ENCODE measurements around the gene ARRDC1.

ARRDC1 gene

DNA sequence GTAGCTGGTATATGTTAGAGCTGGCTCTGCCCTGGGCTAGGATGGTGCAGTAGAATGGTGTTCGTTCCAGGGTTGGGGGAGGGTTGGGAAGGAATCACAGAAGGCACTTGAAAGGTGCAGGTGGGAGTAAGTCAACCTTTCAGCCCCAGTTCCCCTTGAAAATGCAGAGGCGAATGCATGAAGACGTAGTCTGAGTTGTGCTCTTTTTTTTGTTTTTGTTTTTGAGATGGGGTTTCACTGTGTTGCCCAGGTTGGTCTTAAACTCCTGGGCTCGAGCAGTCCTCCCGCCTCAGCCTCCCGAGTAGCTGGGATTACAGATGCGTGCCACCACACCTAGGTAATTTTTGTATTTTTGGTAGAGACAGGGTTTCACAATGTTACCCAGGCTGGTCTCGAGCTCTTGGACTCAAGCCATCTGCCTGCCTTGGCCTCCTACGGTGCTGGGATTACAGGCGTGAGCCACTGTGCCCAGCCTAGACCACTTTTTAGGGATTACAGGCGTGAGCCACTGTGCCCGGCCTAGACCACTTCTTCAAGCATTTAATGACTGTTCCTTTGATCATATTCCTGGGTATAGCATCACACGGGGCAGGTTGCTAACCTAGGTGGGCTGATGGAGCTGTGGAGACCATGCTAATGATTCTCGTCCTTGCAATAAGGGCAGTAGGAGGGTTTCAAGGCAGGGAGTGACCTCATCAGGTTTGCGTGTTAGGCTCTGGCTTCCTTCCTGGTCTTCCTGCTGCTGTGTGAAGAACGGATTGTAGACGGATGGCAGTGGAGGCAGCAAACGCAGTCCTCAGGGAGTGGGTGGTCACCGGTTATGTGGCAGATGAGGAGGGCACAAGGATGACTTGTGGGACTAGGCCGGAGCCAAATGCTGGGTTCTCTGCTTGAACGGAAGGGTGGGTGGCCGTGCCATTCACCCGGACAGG is 27.0 kb downstream of the ARRDC1 start:
- peaks cover 64% of the 10 kb centered on the region for H3K4me1 Mint-ChIP-seq (ENCODE audit: low read depth)
- H3K4me3 Mint-ChIP-seq, result peak overlapping the region; percentile 4
- H3K9me3 Mint-ChIP-seq (ENCODE audit: low read depth), result no peaks in the 10 kb centered on the region
- H3K27me3 Mint-ChIP-seq, result no peaks in the 10 kb centered on the region
- H3K36me3 Mint-ChIP-seq, result peaks cover 3% of the 10 kb centered on the region
- H3K27ac Mint-ChIP-seq, result peak overlapping the region; percentile 61

- Mint-ChIP-seq H3K4me3 (no peak overlapping the region), H3K27ac (peak overlapping the region; percentile 35)
These were observed 28.5 kb downstream of the ARRDC1 start for GRCh38 chr9:137634016-137634415.

DNA sequence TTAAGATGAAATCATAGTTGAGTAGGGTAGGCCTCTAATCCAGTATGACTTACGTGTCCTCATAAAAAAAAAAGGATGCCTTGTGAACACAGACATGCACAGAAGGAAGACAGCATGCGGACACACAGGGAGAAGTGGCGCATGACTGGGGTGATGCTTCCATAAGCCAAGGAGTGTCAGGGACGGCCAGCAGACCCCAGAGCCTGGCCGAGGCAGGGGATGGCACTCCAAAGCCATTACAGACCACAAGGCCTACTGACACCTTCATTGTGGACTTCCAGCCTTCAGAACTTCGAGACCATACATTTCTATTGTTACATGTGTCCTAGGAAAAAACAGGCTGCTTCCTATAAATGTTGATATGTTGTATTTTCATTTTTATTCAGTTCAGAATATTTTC is 33.2 kb downstream of the ARRDC1 start:
- H3K27ac Mint-ChIP-seq, result peak overlapping the region; percentile 89
- H3K9me3 Mint-ChIP-seq (ENCODE audit: low read depth), result no peaks in the 10 kb centered on the region
- peak overlapping the region; percentile 85 for H3K4me3 Mint-ChIP-seq
- H3K27me3 Mint-ChIP-seq, result no peaks in the 10 kb centered on the region
- H3K36me3 Mint-ChIP-seq, result peaks cover 13% of the 10 kb centered on the region
- H3K4me1 Mint-ChIP-seq (ENCODE audit: low read depth), result peaks cover 55% of the 10 kb centered on the region

More at GRCh38 chr9:137634016-137634415, 28.5 kb downstream of the ARRDC1 start:
- peaks cover 3% of the 10 kb centered on the region for H3K36me3 Mint-ChIP-seq
- no peaks in the 10 kb centered on the region for H3K27me3 Mint-ChIP-seq
- H3K4me1 Mint-ChIP-seq (ENCODE audit: low read depth), result peaks cover 67% of the 10 kb centered on the region
- H3K9me3 Mint-ChIP-seq (ENCODE audit: low read depth), result no peaks in the 10 kb centered on the region

- H3K27me3 Mint-ChIP-seq, result no peaks in the 10 kb centered on the region
- peak overlapping the region; percentile 85 for H3K4me3 Mint-ChIP-seq
- H3K36me3 Mint-ChIP-seq, result peaks cover 13% of the 10 kb centered on the region
- H3K4me1 Mint-ChIP-seq (ENCODE audit: low read depth), result peaks cover 53% of the 10 kb centered on the region
- H3K9me3 Mint-ChIP-seq (ENCODE audit: low read depth), result no peaks in the 10 kb centered on the region
- peak overlapping the region; percentile 89 for H3K27ac Mint-ChIP-seq
These were observed 34.0 kb downstream of the ARRDC1 start for GRCh38 chr9:137639303-137640051.

DNA sequence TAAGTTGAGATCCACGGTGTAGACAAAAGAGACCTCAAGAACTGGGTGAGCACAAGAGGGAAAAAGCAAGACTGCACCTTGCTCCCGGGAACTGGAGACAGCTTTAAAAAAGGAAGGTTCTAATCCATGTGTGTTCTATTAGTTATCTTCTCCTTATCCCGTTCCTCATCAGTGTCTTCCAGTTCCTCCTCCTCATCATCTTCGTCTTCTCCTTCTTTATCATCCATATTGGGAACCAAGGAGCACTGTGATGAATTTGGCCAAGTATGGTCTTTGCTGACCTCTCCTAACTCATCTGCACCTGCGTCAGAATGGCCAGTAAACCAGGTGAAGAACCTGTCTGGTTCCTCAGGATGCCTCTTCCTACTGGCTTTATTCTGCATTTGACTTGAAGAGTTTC is 35.4 kb downstream of the ARRDC1 start:
- Mint-ChIP-seq H3K4me3 (no peak overlapping the region), H3K27ac (peak overlapping the region; percentile 50), H3K27me3 (no peaks in the 10 kb centered on the region), H3K4me1 (ENCODE audit: low read depth) (peaks cover 57% of the 10 kb centered on the region), H3K36me3 (peaks cover 13% of the 10 kb centered on the region), H3K9me3 (ENCODE audit: low read depth) (no peaks in the 10 kb centered on the region)

DNA sequence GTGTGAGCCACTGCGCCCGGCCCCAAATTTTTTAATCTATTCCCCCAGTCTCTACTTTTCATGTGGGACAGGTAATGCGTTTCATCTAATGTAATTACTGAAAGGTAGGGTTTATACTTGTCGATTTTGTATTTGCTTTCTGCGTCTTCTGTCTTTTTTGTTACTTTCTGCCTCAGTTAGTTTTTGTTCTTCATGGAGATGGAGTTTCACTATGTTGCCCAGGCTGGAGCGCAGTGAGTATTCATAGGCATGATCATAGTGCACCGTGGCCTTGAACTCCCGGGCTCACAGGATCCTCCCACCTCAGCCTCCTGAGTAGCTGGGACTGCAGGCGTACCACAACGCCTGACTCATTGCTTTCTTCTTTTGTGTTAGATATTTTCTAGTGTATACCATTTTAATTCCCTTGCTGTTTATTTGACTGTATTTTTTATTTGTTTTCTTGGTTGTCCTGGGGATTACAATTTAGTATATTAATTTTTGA is 36.7 kb downstream of the ARRDC1 start:
- no peaks in the 10 kb centered on the region for H3K27me3 Mint-ChIP-seq
- peak overlapping the region; percentile 69 for H3K27ac Mint-ChIP-seq
- peaks cover 18% of the 10 kb centered on the region for H3K36me3 Mint-ChIP-seq
- H3K4me3 Mint-ChIP-seq, result no peak overlapping the region
- H3K9me3 Mint-ChIP-seq (ENCODE audit: low read depth), result no peaks in the 10 kb centered on the region
- H3K4me1 Mint-ChIP-seq (ENCODE audit: low read depth), result peaks cover 62% of the 10 kb centered on the region

GRCh38 chr9:137642892-137643291 is 37.4 kb downstream of the ARRDC1 start:
- Mint-ChIP-seq H3K36me3 (peaks cover 19% of the 10 kb centered on the region), H3K9me3 (ENCODE audit: low read depth) (no peaks in the 10 kb centered on the region), H3K4me1 (ENCODE audit: low read depth) (peaks cover 66% of the 10 kb centered on the region), H3K27ac (no peak overlapping the region), H3K4me3 (no peak overlapping the region), H3K27me3 (no peaks in the 10 kb centered on the region)

GRCh38 chr9:137643921-137644320 is 38.4 kb downstream of the ARRDC1 start:
- no peak overlapping the region for H3K27ac Mint-ChIP-seq
- H3K4me1 Mint-ChIP-seq (ENCODE audit: low read depth), result peaks cover 62% of the 10 kb centered on the region
- H3K27me3 Mint-ChIP-seq, result no peaks in the 10 kb centered on the region
- no peaks in the 10 kb centered on the region for H3K9me3 Mint-ChIP-seq (ENCODE audit: low read depth)
- no peak overlapping the region for H3K4me3 Mint-ChIP-seq
- peaks cover 21% of the 10 kb centered on the region for H3K36me3 Mint-ChIP-seq

GRCh38 chr9:137645211-137645610 is 39.7 kb downstream of the ARRDC1 start:
- H3K4me3 Mint-ChIP-seq, result no peak overlapping the region
- no peaks in the 10 kb centered on the region for H3K9me3 Mint-ChIP-seq (ENCODE audit: low read depth)
- H3K27ac Mint-ChIP-seq, result no peak overlapping the region
- peaks cover 23% of the 10 kb centered on the region for H3K36me3 Mint-ChIP-seq
- H3K27me3 Mint-ChIP-seq, result no peaks in the 10 kb centered on the region
- peaks cover 61% of the 10 kb centered on the region for H3K4me1 Mint-ChIP-seq (ENCODE audit: low read depth)

- H3K27ac Mint-ChIP-seq, result no peak overlapping the region
- peaks cover 57% of the 10 kb centered on the region for H3K4me1 Mint-ChIP-seq (ENCODE audit: low read depth)
- H3K27me3 Mint-ChIP-seq, result no peaks in the 10 kb centered on the region
- H3K9me3 Mint-ChIP-seq (ENCODE audit: low read depth), result no peaks in the 10 kb centered on the region
- H3K4me3 Mint-ChIP-seq, result no peak overlapping the region
- H3K36me3 Mint-ChIP-seq, result peaks cover 19% of the 10 kb centered on the region
These were observed 40.9 kb downstream of the ARRDC1 start for GRCh38 chr9:137646341-137646740.

DNA sequence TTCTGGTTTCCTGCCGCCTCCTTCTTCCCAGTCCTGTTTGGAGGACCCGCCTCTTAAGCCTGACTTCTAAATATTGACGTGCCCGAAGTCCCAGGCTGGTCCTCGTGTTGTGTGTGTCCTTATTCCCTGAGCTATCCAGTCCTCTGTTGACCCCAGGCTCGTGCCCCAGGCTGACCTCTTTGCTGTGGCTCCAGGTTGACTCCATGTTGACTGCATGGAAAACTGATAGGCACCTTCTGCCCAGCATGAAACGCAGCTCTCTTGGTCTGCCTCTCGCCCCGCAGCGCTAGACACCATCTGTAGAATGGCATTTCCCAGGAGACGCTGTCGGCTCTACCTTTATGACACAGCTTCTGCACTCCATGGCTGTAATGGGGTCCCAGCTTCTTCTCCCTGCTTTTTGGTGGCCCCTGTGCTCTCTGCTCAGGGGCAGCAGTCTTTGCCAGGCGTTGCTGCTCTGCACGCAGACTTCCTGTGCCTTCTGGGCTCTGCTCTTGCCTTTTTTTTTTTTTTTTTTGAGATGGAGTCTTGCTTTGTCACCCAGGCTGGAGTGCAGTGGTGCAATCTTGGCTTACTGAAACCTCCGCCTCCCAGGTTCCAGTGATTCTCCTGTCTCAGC is 41.7 kb downstream of the ARRDC1 start:
- H3K27ac Mint-ChIP-seq, result peak overlapping the region; percentile 68
- H3K4me3 Mint-ChIP-seq, result peak overlapping the region; percentile 54

DNA sequence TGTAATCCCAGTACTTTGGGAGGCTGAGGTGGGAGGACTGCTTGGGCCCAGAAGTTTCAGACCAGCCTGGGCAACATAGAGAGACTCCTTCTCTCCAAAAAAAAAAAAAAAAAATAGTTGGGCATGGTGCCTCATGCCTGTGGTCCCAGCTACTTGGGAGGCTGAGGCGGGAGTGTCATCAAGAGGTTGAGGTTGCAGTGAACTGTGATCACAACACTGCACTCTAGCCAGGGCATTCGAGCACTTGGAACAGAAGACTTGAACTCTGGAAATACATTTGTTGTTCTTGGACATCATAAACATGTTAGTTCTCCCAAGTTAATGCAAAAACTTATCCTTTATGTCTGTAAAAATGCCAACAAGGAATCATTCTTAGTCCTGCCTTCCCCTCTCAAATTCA is 42.9 kb downstream of the ARRDC1 start:
- Mint-ChIP-seq H3K9me3 (ENCODE audit: low read depth) (no peaks in the 10 kb centered on the region), H3K4me3 (no peak overlapping the region), H3K4me1 (ENCODE audit: low read depth) (peaks cover 52% of the 10 kb centered on the region), H3K36me3 (peaks cover 12% of the 10 kb centered on the region), H3K27me3 (no peaks in the 10 kb centered on the region), H3K27ac (no peak overlapping the region)

More for the DNA sequence above, 41.7 kb downstream of the ARRDC1 start:
- Mint-ChIP-seq H3K36me3 (peaks cover 14% of the 10 kb centered on the region), H3K27me3 (no peaks in the 10 kb centered on the region), H3K9me3 (ENCODE audit: low read depth) (no peaks in the 10 kb centered on the region), H3K4me1 (ENCODE audit: low read depth) (peaks cover 53% of the 10 kb centered on the region)

GRCh38 chr9:137649553-137649952 is 44.1 kb downstream of the ARRDC1 start:
- H3K27ac Mint-ChIP-seq, result no peak overlapping the region
- H3K36me3 Mint-ChIP-seq, result peaks cover 12% of the 10 kb centered on the region
- no peaks in the 10 kb centered on the region for H3K9me3 Mint-ChIP-seq (ENCODE audit: low read depth)
- no peaks in the 10 kb centered on the region for H3K27me3 Mint-ChIP-seq
- peaks cover 49% of the 10 kb centered on the region for H3K4me1 Mint-ChIP-seq (ENCODE audit: low read depth)
- H3K4me3 Mint-ChIP-seq, result no peak overlapping the region

DNA sequence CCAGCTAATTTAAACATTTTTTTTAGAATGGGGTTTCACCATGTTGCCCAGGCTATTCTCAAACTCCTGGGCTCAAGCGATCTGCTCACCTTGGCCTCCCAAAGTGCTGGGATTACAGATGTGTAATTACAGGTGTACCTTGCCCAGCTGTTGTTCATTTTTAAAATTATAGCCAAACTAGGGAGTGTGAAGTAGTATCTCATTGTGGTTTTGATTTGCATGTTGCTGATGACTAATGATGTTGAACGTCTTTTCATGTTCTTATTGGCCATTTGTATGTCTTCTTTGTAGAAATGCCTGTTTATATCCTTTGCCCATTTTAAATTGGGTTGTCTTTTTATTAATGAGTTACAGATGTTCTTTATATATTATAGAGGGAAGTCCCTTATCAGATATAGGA is 44.8 kb downstream of the ARRDC1 start:
- Mint-ChIP-seq H3K9me3 (ENCODE audit: low read depth) (no peaks in the 10 kb centered on the region), H3K4me1 (ENCODE audit: low read depth) (peaks cover 47% of the 10 kb centered on the region), H3K27me3 (no peaks in the 10 kb centered on the region), H3K4me3 (no peak overlapping the region), H3K27ac (peak overlapping the region; percentile 8), H3K36me3 (peaks cover 13% of the 10 kb centered on the region)

DNA sequence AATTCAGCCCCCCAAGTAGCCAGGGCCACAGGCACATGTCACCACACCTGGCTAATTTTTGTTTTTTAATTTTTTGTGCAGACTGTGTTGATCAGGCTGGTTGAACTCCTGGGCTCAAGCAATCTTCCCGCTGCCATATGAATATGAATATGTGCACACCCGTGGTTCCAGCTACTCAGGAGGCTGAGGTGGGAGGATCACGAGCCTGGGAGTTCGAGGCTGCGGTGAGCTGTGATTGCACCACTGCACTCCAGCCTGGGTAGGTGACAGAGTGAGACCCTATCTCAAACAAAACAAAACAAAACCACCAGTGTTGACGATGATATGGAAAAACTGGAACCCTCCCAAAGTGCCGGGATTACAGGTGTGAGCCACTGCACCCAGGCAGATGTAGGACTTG is 45.3 kb downstream of the ARRDC1 start:
- Mint-ChIP-seq H3K27ac (no peak overlapping the region), H3K9me3 (ENCODE audit: low read depth) (no peaks in the 10 kb centered on the region), H3K4me3 (no peak overlapping the region), H3K27me3 (no peaks in the 10 kb centered on the region), H3K4me1 (ENCODE audit: low read depth) (peaks cover 44% of the 10 kb centered on the region), H3K36me3 (peaks cover 14% of the 10 kb centered on the region)

Data from activated naive CD8-positive, alpha-beta T cell (primary cell).